GM23338 (cell line): ENCODE data around the gene FBXW8. TPM values are rescaled to one million over a fixed set of nuclear protein-coding genes. Genes with fewer than 3 reads are reported as not detected.
A peak's percentile ranks its signal among the peaks of the same experiment; 100 is the strongest.

ENCODE experiments used
- ATAC-seq: fragments of 200-7000 bp; cut with Tn5 transposase; 3 replicates; pipeline ENCODE4 v1.9.1; 2020
- DNase-seq: peaks from one replicate; pipeline ENCODE4 v3.0.0-alpha.2; 2015; ENCODE audit warnings: low spot score
- H2AFZ ChIP-seq: fragments of 200-600 bp; sonication (generic); 2 replicates; pipeline ENCODE4 v1.8.0; 2016; ENCODE audit warnings: antibody characterized with exemption, mild to moderate bottlenecking, moderate library complexity
- H3F3A ChIP-seq: fragments of 200-600 bp; sonication (generic); replicated peaks from 2 replicates; pipeline ENCODE4 v1.8.0; 2017; ENCODE audit warnings: antibody characterized with exemption, mixed run types, low read depth
- H3K27ac ChIP-seq: fragments of 200-600 bp; sonication (generic); 2 replicates; pipeline ENCODE4 v1.6.1; 2016; ENCODE audit warnings: low read depth
- H3K27me3 ChIP-seq: fragments of 200-600 bp; sonication (generic); 2 replicates; pipeline ENCODE4 v1.8.0; 2016; ENCODE audit warnings: mild to moderate bottlenecking, mixed run types, moderate library complexity; ENCODE audit not compliant: insufficient read depth
- H3K36me3 ChIP-seq: fragments of 200-600 bp; sonication (generic); 2 replicates; pipeline ENCODE4 v1.8.0; 2016; ENCODE audit warnings: mild to moderate bottlenecking; ENCODE audit not compliant: insufficient read depth
- H3K4me1 ChIP-seq: fragments of 200-600 bp; sonication (generic); 2 replicates; pipeline ENCODE4 v1.8.0; 2016; ENCODE audit warnings: mild to moderate bottlenecking, moderate library complexity; ENCODE audit not compliant: insufficient read depth
- H3K4me2 ChIP-seq: fragments of 200-600 bp; sonication (generic); 2 replicates; pipeline ENCODE4 v1.7.1; 2017; ENCODE audit warnings: mixed run types
- H3K4me3 ChIP-seq: fragments of 200-600 bp; sonication (generic); 2 replicates; pipeline ENCODE4 v1.6.1; 2016; ENCODE audit warnings: mixed run types
- H3K79me2 ChIP-seq: fragments of 200-600 bp; sonication (generic); replicated peaks from 2 replicates; pipeline ENCODE4 v1.8.0; 2017; ENCODE audit warnings: mild to moderate bottlenecking; ENCODE audit not compliant: insufficient read depth
- H3K9me2 ChIP-seq: fragments of 200-600 bp; sonication (generic); 2 replicates; pipeline ENCODE4 v1.8.0; 2017; ENCODE audit not compliant: insufficient read depth
- H4K20me1 ChIP-seq: fragments of 200-600 bp; sonication (generic); replicated peaks from 2 replicates; pipeline ENCODE4 v1.8.0; 2017; ENCODE audit warnings: mild to moderate bottlenecking; ENCODE audit not compliant: insufficient read depth
- H3K27ac Mint-ChIP-seq: 2 replicates; pipeline ENCODE4 v1.8.0; 2020; ENCODE audit warnings: inconsistent platforms, mild to moderate bottlenecking, moderate library complexity, mixed read lengths
- H3K27me3 Mint-ChIP-seq: 3 replicates; pipeline ENCODE4 v1.8.0; 2022; ENCODE audit warnings: low read depth, mild to moderate bottlenecking, moderate library complexity, mixed read lengths, inconsistent platforms; ENCODE audit not compliant: insufficient read depth, poor library complexity
- H3K36me3 Mint-ChIP-seq: 3 replicates; pipeline ENCODE4 v1.8.0; 2021; ENCODE audit warnings: low read depth, mild to moderate bottlenecking, inconsistent platforms, moderate library complexity, mixed read lengths
- H3K4me1 Mint-ChIP-seq: 3 replicates; pipeline ENCODE4 v1.8.0; 2020; ENCODE audit warnings: mild to moderate bottlenecking, inconsistent platforms, mixed read lengths
- H3K4me3 Mint-ChIP-seq: 3 replicates; pipeline ENCODE4 v1.8.0; 2021; ENCODE audit warnings: moderate library complexity, mild to moderate bottlenecking, inconsistent platforms, mixed read lengths
- H3K9me3 Mint-ChIP-seq: 3 replicates; pipeline ENCODE4 v1.8.0; 2020; ENCODE audit warnings: moderate library complexity, mild to moderate bottlenecking, inconsistent platforms, mixed read lengths
- CREB1 ChIP-seq: fragments of 250-450 bp; sonication (Bioruptor Pico); IDR thresholded peaks from 2 replicates; pipeline ENCODE4 v1.5.0; 2020; ENCODE audit warnings: low read depth, mild to moderate bottlenecking, moderate library complexity
- CTCF ChIP-seq, 2 experiments: fragments of 200-600 bp in 1 of 2; sonication (generic) in 1 of 2; conservative IDR thresholded peaks; 2 replicates each; pipeline versions ENCODE4 v1.5.1 to v1.6.1; 2016 to 2017; ENCODE audit warnings: antibody characterized with exemption in 2 of 2, low read depth in 2 of 2, mild to moderate bottlenecking in 2 of 2, moderate library complexity in 1 of 2
- ETS1 ChIP-seq: IDR thresholded peaks from 2 replicates; pipeline ENCODE4 v1.6.1; 2016; ENCODE audit warnings: antibody characterized with exemption
- EZH2 ChIP-seq: fragments of 200-600 bp; sonication (generic); IDR thresholded peaks from one replicate; pipeline ENCODE4 v1.8.0; 2017; ENCODE audit warnings: antibody characterized with exemption, mild to moderate bottlenecking, low read depth; ENCODE audit not compliant: unreplicated experiment
- JUNB ChIP-seq: IDR thresholded peaks from one replicate; pipeline ENCODE4 v1.6.1; 2016; ENCODE audit warnings: antibody characterized with exemption; ENCODE audit not compliant: unreplicated experiment
- NANOG ChIP-seq: IDR thresholded peaks from 2 replicates; pipeline ENCODE4 v1.6.1; 2016; ENCODE audit warnings: antibody characterized with exemption, borderline replicate concordance
- REST ChIP-seq: IDR thresholded peaks from one replicate; pipeline ENCODE4 v1.6.1; 2018; ENCODE audit warnings: antibody characterized with exemption; ENCODE audit not compliant: unreplicated experiment
- STAT1 ChIP-seq: IDR thresholded peaks from one replicate; pipeline ENCODE4 v1.6.1; 2016; ENCODE audit warnings: antibody characterized with exemption; ENCODE audit not compliant: unreplicated experiment
- ZNF114 ChIP-seq: fragments of 250-450 bp; sonication (Bioruptor Pico); IDR thresholded peaks from 2 replicates; pipeline ENCODE4 v1.5.0; 2020; ENCODE audit warnings: mild to moderate bottlenecking, moderate library complexity
- ZNF331 ChIP-seq: fragments of 250-450 bp; sonication (Bioruptor Pico); IDR thresholded peaks from 2 replicates; pipeline ENCODE4 v1.5.0; 2020; ENCODE audit warnings: low read depth, mild to moderate bottlenecking, moderate library complexity
- polyA plus RNA-seq: library from polyadenylated mRNA; unstranded; fragments of >200 nt; fragmentation: Nextera tagmentation; extraction: Ambion mirVana; gene quantifications from 2 replicates; pipeline ENCODE4 v1.2.1, GENCODE V29; 2016
- total RNA-seq: library from RNA; depleted of rRNA; stranded (reverse); fragments of >200 nt; shearing (Covaris generic); gene quantifications from 2 replicates; pipeline ENCODE4 v1.2.3, GENCODE V29; 2014

The FBXW8 gene
- total and polyA plus RNA-seq, 2 experiments from 2014 or later: 4.6 to 13.9 TPM

GRCh38 chr12:117031843-117032592, 121.3 kb downstream of the FBXW8 start:
- DNase-seq: no peak

GRCh38 chr12:117032593-117033381, 122.0 kb downstream of the FBXW8 start:
- Histone ChIP-seq H3K27ac (no peak overlapping the region), H3K4me1 (no peaks in the 10 kb centered on the region)
- H3K27ac Mint-ChIP-seq: no peak overlapping the region; the same call in 1 of the 2 replicates
- TF ChIP-seq NANOG: no peak
- no peak for TF ChIP-seq JUNB
- no peak for TF ChIP-seq STAT1
- no peak for TF ChIP-seq CREB1 (CRISPR knock-in tag)
- no peak for TF ChIP-seq EZH2
- TF ChIP-seq CTCF (conservative IDR thresholded peaks at IDR 0.05; ENCODE audit: low read depth in 2 of 2): no peak
- no peak for TF ChIP-seq REST
- no peak for TF ChIP-seq ETS1
- no peak for TF ChIP-seq ZNF331
- no peak for TF ChIP-seq ZNF114

More at GRCh38 chr12:117031843-117032592, 121.3 kb downstream of the FBXW8 start:
- no peak overlapping the region for H3K4me2 ChIP-seq
- H3F3A ChIP-seq: peaks cover 10% of the 10 kb centered on the region; the same call in 1 of the 2 replicates
- H3K27ac ChIP-seq: no peak overlapping the region
- Mint-ChIP-seq H3K36me3 (peaks cover 7% of the 10 kb centered on the region; the same call in 2 of the 3 replicates), H3K4me1 (peaks cover 18% of the 10 kb centered on the region), H3K27ac (no peak overlapping the region), H3K9me3 (no peaks in the 10 kb centered on the region; the same call in 2 of the 3 replicates), H3K4me3 (no peak overlapping the region), H3K27me3 (peaks cover 7% of the 10 kb centered on the region)
- no peaks in the 10 kb centered on the region for H3K27me3 ChIP-seq
- H3K36me3 ChIP-seq: no peaks in the 10 kb centered on the region; the same call in 1 of the 2 replicates
- no peak overlapping the region for H2AFZ ChIP-seq
- no peaks in the 10 kb centered on the region for H3K9me2 ChIP-seq
- H3K79me2 ChIP-seq: no peaks in the 10 kb centered on the region
- ATAC-seq: no peak
- H3K4me1 ChIP-seq: no peaks in the 10 kb centered on the region
- no peak for TF ChIP-seq ZNF331
- TF ChIP-seq NANOG: no peak
- no peak for TF ChIP-seq JUNB
- H4K20me1 ChIP-seq: no peaks in the 10 kb centered on the region
- no peak overlapping the region for H3K4me3 ChIP-seq

More at GRCh38 chr12:117032593-117033381, 122.0 kb downstream of the FBXW8 start:
- no peaks in the 10 kb centered on the region for H4K20me1 ChIP-seq
- no peaks in the 10 kb centered on the region for H3K79me2 ChIP-seq
- DNase-seq: peak; percentile 61
- peaks cover 3% of the 10 kb centered on the region; the same call in 1 of the 3 replicates for H3K36me3 Mint-ChIP-seq
- no peak overlapping the region for H2AFZ ChIP-seq
- H3K4me1 Mint-ChIP-seq: peaks cover 24% of the 10 kb centered on the region
- H3K36me3 ChIP-seq: no peaks in the 10 kb centered on the region; the same call in none of the 2 replicates
- no peak overlapping the region for H3K4me3 ChIP-seq
- H3F3A ChIP-seq: peaks cover 10% of the 10 kb centered on the region; the same call in 1 of the 2 replicates
- no peaks in the 10 kb centered on the region; the same call in 2 of the 3 replicates for H3K9me3 Mint-ChIP-seq
- no peaks in the 10 kb centered on the region for H3K9me2 ChIP-seq
- peak; percentile 80 for ATAC-seq
- no peak overlapping the region for H3K4me2 ChIP-seq
- H3K4me3 Mint-ChIP-seq: no peak overlapping the region
- H3K27me3 ChIP-seq: no peaks in the 10 kb centered on the region
- H3K27me3 Mint-ChIP-seq: peaks cover 13% of the 10 kb centered on the region
